GM18951 (cell line): ENCODE results near the gene MAPK8IP3.

Experiments used
- POLR2A ChIP-seq: IDR thresholded peaks from 4 replicates; pipeline ENCODE4 v1.6.1; 2011; ENCODE audit warnings: mild to moderate bottlenecking; ENCODE audit not compliant: insufficient read length, insufficient read depth; ENCODE audit errors: extremely low read depth
- in situ Hi-C: fragments of 300-500 bp; cut with MboI; formaldehyde crosslinking; loops from one replicate; pipeline ENCODE4 v1.12.0; 2022; ENCODE audit warnings: low sequenced_read_pairs, mixed read lengths, inconsistent platforms; ENCODE audit not compliant: unreplicated experiment

MAPK8IP3 gene

DNA sequence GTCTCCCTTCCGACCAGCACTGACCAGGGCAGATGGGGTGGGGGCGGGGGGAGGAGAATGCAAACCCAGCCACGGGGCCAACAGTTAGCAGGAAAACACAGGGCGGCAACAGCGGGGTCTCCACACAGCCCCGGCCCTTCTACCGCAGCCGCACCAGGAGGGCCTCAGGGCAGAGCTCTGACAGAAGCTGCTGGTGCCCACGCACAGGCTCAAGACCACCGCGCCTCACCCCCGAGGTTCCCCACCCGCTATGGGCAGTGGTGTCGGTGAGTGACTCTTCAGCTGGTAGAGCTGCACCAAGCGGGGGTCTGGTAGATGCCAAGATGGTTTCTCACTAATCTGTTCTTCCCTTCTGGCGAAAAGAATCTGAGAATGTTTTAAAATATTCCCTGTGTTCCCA, 104.5 kb downstream of the MAPK8IP3 start:
- in situ Hi-C loops: no loop called here
- TF ChIP-seq POLR2A: no peak

- in situ Hi-C loops: no loop called here
Observed at GRCh38 chr16:1812732-1813163, 106.8 kb downstream of the MAPK8IP3 start.

DNA sequence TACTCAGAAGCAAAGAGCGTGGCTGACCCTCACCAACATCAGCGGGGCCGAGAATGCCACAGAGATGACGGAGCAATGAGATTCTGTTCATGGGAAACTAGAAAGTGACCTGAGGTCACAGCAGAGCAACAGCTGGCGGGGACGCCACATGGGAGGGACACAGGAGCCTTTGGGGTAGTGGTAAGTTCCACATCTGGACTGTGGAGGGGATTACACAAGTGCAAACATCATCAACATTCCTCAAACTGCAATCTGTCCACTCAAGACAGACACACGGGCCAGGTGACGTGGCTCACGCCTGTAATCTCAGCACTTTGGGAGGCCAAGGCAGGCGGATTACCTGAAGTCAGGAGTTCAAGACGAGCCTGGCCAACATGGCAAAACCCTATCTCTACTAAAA, 109.5 kb downstream of the MAPK8IP3 start:
- TF ChIP-seq POLR2A: no peak
- in situ Hi-C loops: no loop called here

More at GRCh38 chr16:1812732-1813163, 106.8 kb downstream of the MAPK8IP3 start:
- no peak for TF ChIP-seq POLR2A

- no peak for TF ChIP-seq POLR2A
- in situ Hi-C loops: no loop called here
Observed at GRCh38 chr16:1816396-1817275, 110.6 kb downstream of the MAPK8IP3 start.

- TF ChIP-seq POLR2A: no peak
- in situ Hi-C loops: no loop called here
Observed at GRCh38 chr16:1817276-1817589, 111.2 kb downstream of the MAPK8IP3 start.

- in situ Hi-C loops: no loop called here
- no peak for TF ChIP-seq POLR2A
Observed at GRCh38 chr16:1817716-1818115, 111.7 kb downstream of the MAPK8IP3 start.

- in situ Hi-C loops: no loop called here
Observed at GRCh38 chr16:1818204-1818872, 112.3 kb downstream of the MAPK8IP3 start.

GRCh38 chr16:1818873-1819525, 113.0 kb downstream of the MAPK8IP3 start:
- TF ChIP-seq POLR2A: no peak
- in situ Hi-C loops: no loop called here

More at GRCh38 chr16:1818204-1818872, 112.3 kb downstream of the MAPK8IP3 start:
- TF ChIP-seq POLR2A: no peak

DNA sequence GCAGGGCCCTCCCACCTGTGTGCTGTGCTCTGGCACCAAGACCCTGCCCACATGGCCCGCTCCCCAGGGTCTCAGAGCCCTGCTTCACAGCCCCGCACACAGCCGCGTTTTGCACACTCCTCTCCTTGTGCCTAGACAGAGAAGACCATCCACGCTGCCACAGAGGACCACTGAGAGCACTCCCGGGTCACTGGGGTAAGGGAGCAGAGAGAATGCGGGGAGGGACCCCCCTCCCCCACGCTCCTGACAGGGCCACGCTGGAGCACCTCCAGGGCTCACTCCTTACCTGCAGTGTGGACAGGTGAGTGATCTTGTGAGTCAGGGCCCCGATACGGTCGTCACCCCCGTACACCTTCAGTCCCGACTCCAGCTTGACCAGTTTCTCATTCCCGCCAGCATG, 113.6 kb downstream of the MAPK8IP3 start:
- in situ Hi-C loops: no loop called here
- no peak for TF ChIP-seq POLR2A
